Transverse colon (tissue), 4 donors: ENCODE data around the gene DIP2A.

Source experiments
- CTCF ChIP-seq, 5 experiments: fragments of 200-600 bp in 3 of 5; fragments of 450-650 bp in 2 of 5; sonication (generic) in 3 of 5; IDR thresholded peaks; 1 replicate in 2 of 5; 2 replicates in 3 of 5; pipeline ENCODE4 v1.5.1; 2016 to 2017; ENCODE audit warnings: antibody characterized with exemption in 5 of 5, inconsistent platforms in 3 of 5, mild to moderate bottlenecking in 2 of 5, moderate library complexity in 1 of 5
- POLR2AphosphoS5 ChIP-seq, 3 donors: sonication (generic); formaldehyde crosslinking; IDR thresholded peaks; one replicate each; pipeline ENCODE4 v1.6.1; 2016; ENCODE audit warnings: antibody characterized with exemption in 3 of 3

DNA sequence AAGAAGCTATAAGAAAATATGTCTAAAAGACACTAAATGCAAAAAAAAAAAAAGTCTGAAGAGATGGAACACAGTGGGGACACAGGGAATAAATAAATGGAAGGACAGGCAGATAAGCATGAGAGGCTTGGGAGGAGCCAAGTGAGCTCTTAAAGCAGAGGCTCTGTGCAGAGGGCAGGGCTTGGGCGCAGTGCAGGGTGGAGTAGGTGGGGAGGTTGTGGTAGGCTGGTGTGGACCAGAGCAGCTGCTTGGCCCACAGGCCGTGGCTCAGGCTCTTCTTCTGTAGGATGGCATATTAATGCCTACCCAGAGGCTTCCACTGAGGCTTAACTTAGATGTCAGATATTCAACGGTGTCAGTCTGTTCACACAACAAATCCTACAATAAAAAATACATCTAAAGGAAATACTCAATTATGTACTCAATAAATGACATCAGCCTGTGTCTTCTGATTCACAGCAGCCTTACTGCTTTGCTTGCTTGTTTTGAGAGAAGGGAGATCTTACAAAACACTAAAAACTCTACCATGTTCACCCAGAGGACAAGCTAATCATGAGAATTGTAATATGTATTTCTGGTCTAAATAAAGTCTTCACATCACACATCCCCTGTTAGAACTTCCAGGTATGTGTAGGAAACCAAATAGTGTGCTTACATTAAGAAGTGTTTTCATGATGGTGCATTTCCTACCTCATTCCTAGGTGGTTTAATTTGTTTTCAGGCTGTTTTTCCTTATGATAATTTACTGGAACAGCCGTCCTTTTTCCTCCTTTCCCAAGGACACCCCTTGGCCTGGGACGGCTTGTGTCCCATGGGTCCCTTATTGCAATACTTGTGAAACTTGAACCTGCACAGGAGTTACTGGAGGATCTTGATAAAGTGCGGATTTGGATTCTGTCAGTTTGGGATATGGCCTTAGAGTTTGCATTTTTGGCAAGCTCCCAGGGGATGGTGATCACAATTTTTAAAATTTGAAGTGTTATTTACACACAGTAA is 24.9 kb downstream of the DIP2A start:
- TF ChIP-seq CTCF (IDR thresholded peaks at IDR 0.05) (no peak), POLR2AphosphoS5 (IDR thresholded peaks at IDR 0.05) (no peak)
